GM19467 (cell line): ENCODE results near the gene ACACA.
"Not testable (repeated sequence)": the region's sequence is repeated elsewhere in the genome, so short reads cannot be mapped to it uniquely, and the experiment has no call there.

Experiments
- ATAC-seq: cut with Tn5 transposase; IDR thresholded peaks from one replicate; pipeline ENCODE4 v1.9.1; 2021; ENCODE audit warnings: mild to moderate bottlenecking, moderate library complexity; ENCODE audit not compliant: unreplicated experiment

ACACA gene

DNA sequence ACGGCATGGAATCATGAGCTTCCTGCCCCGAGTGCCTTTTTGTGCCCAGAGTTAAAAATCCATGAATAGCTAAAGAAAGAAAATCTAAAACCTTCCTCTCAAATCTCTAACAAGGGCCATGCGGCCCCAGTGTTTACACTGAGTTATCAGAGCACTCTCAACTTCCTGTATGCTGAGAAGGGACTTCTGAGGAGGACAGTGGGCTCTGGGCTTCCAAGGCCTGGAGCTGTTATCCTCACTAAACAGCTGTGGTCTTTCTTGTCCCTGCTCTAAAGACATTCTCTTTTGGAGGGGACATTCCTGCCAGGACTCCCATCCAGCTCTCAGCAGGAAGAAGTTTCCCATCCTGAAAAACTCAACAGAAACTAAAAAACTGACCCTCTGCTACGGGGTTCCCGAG, 322.3 kb downstream of the ACACA start:
- ATAC-seq, result no peak

DNA sequence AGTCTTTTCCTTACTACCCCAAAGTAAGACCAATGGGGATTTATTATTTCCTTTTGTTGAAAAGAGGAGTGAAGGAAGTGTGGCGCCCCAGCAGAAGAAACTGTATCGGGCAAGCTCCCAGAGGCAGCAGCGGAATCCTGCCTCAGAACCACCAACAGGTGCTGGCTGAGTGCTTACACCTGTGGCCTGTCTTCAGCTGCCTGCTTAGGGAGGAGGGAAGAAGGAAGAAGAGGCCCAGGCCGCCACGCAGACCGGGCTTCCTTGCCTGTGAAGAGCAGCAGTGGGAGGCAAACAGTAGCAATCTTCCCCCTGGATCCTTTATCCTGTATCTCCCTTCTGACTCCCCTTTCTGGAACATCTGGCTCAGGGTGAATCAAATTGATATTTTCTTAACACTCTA, 323.2 kb downstream of the ACACA start:
- no peak for ATAC-seq

DNA sequence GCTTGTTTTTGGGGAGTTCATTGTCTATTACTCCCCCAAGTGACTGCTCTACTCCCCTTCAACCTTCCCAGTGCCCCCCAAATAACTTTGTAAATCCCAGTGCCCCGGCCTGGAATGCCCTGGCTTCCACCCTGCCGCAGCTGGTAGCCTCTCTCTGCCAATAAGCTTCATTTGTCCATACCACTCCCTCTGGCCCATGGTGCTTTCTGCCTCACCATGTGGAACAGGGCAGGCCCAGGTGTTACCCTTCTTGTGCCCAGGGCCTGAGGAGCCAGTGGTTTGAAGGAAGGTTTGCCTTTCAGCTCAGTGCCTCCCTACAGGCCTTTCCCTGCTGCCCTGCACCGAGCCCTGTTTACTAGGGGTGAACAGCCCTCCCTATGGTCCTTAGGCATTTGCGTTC, 323.7 kb downstream of the ACACA start:
- ATAC-seq, result no peak

DNA sequence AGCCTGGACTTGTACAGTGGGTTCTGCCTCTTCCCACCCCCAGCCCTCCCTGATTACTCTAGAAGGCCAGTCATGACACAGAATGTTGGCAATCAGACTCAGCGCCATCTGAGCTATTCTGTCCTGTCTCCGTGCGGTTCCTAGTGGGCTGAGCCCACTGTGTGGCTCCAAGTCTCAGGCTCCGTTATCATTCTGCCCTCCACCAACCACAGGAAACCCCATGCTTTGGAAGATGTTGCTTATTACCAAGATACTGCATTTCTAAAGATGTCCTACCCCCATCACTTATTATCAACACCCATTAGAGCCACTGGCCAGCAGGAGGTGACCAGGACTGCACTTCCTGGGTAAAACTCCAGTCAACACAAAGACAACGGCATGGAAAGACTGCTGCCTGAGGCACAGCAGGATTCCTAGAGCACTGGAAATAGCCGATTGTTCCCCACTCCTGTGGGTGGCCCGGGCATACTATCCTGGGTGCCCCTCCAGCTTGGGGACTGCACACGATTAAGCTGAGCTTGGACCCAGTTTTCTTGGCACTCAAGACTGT, 324.2 kb downstream of the ACACA start:
- ATAC-seq, result no peak

DNA sequence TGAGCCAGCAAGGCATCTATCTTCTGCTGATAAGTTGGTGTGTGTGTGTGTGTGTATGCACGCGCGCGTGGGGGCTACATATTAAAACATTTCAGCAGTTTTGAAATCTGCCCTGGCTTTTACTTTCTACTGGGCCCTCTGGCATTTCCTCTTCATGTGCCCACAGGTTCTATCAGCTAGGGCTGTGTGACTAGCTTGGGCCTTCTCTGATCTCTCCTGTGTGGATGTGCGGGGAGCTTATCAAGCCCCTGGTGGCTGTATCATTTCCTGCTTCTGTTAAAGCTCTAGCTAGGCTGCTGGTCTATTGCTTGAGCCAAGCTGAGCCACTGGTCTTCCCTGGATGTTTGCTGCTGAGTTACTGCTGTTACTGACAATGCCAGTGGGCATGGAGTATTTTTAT, 325.3 kb downstream of the ACACA start:
- ATAC-seq, result no peak

DNA sequence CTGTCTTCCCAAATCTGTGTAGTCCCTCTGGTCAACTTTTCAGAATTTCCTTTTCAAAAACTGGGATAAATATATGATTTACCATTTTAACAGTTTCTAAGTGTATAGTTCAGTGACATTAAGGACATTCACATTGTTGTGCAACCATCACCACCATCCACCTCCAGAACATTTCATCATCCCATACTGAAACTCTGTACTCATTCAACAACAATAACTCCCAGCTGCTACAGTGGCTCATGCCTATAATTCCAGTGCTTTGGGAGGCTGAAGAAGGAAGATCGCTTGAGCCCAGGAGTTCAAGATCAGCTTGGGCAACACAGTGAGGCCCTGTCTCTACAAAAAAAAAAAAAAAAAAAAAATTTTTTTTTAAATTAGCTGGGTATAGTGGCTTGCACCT, 326.9 kb downstream of the ACACA start:
- no peak for ATAC-seq

DNA sequence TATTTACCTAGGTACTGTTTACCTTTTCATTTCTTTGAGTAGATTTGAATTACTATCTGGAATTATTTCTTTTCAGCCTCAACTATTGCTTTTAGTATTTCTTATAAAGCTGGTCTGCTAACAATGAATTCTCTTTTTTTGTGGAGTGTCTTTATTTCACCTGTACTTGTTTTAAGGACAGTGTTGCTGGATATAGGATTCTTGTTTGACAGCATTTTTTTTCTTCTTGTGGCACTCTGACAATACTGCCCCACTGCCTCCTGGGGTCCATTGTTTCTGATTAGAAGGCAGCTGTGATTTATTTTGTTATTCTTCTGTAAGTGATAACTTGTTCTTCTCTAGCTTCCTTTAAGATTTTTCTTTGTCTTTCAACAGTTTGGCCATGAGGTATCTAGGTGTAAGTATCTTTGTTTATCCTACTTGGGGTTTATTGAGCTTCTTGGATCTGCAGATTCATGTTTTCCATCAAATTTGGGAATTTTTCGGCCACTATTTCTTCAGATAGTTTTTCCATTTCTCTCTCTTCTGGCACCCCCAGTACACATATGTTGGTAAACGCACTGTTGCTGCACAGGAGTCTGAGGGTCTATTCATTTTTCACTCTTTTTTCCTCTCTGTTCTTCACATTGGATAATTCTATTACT, 327.4 kb downstream of the ACACA start:
- no peak for ATAC-seq

DNA sequence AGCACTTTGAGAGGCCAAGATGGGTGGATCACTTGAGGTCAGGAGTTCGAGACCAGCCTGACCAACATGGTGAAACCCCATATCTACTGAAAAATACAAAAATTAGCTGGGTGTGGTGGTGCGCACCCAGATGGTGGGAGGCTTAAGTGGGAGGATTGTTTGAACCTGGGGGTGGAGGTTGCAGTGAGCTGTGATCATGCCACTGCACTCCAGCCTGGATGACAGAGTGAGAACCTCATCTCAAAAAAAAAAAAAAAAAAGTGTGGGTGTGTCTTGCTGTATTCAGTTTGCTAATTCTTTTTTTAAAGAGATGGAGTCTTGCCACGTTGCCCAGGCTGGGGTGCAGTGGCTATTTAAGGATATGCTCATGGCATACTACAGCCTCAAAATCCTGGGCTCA, 333.2 kb downstream of the ACACA start:
- ATAC-seq, result not testable (repeated sequence)

DNA sequence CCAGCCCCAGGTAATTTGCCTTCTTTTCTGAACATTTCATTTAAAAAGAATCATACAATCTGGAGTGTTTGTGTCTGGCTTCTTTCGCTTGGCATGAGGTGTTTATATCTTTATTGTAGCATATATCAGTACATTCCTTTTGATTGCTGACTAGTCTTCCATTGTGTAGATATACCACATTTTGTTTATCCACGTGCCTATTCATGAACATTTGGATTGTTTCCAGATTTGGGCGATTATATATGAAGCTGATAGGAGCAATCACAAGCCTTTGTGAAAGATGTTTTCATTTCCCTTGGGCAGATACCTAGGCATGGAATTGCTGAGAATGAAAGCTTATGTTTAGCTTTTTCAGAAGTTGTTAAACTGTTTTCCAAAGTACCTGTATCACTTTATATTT, 337.5 kb downstream of the ACACA start:
- ATAC-seq, result no peak

DNA sequence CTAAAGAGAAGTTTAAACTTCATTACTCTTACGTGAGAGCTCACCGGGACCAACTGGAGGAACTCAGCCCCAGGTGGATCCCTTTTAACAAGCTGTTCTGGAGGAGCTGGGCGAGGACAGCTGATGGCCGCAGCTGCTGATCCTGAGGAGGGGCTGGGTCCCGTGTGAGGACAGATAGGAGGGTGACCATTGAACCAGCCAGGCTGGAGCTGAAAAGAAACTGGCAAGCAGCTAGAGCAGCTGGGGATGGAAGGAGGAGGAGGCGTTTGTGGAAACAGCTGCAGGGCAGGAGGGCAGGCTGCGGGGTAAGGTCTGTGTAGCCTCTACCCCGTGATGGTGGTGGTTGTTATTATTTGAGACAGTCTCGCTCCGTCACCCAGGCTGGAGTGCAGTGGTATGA, 338.4 kb downstream of the ACACA start:
- no peak for ATAC-seq

DNA sequence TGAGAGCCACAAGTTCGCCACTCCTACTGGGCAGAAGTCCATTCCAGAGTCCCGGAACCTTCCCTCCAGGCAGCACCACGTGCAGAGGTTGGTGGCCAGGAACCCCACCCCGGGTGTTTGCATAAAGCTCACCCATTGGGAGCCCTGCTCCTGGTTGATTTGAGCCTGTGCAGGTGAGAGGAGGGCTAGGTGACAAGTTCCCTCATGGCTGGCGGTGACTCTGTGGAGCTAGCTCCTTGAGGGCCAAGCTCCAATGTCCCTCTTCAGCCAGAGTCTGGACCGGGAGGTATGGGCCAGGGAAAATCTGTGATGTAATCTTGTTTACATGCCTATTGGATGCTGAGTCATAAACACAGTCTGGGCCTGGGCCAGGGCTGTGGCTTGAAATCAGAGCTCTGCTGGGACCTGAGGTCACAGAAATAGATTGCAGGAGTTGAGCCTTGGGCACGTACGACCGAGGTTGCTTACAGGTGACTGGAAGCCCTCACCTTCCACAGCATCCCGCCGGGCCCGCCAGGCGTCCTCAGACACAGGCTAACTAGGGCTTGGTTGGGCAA, 339.0 kb downstream of the ACACA start:
- ATAC-seq, result no peak

DNA sequence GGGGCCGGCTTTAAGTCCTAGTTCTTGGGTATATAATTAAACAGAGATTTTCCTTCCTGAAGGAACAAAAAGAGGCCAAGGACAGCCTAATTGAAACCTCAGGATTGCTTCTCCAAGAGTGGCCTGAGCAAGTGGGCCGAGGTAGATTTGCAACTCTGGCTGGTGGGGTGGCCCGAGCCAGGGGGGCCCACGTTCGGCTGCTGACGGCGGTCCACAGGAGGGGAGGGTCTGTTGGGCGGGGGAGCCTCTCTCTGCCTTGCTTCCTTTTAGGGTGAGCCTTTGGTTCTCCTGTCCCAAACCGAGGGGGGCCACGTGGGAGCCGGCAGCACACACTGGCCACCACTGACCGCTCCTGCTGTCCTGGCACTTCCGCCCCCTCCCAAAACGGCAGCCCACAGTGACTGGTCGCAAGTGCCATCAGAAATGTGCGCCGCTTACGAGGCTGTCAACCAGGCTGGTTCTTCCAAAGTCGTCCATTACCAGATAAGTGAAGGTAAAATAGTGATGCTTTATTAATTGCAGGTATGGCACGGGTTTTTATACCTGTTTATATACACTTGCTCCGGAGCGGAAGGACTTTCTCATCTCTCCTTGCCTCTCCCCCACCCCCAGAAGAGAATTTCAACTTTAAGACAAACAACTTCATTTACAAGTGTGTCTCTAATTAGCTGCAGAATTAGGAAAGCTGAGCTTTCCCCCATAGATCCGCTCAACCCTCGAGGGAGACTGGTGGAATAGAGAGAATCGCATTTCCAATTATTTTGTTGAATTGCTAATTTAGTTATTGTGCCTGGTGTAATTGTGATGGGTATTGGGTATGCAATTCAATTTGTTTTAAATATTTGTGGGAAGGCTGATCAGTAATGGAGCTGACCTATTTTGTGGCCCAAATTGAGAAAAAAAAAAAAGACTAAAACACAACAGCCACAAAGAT, 340.0 kb downstream of the ACACA start:
- ATAC-seq, result no peak

DNA sequence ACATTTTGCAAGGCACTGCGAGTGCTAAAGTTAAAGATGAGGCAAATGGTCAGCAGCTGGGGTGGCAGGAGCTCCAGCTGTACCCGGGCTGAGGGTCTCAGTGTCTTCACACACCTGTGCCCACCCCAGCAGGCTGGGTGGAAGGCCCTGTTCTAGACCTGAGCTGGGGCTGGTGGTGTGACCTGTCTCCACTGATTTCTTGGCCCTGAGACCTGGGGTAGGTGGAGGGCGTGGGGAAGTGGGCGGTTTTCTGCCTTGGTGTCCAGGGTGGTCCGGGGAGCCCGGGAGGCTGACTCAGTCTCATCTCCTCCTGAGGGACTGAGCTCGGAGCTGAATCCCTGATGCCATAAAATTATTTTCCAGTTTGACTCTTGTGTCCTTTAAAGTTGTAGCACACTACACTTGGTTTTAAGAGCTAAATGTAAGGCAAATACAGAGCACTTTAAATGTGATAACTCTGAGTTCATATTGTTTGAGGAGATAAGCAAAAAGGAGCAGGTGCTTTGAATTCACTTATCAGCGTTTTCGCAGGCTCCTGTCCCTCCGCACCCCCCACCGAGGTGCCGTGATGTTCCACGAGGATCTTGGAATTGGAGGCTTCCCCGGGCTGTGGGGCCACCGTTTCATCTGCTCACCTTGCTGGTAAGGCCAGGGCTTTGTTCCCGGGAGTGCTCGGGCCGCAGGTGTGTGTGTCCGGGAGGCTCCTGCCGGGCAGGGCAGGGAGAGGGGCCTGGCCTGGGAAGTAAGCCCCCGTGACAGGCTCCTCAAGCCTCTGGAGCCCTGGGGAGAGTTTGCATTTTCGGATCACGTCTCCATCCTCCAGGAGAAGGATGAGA, 340.9 kb downstream of the ACACA start:
- ATAC-seq, result no peak

DNA sequence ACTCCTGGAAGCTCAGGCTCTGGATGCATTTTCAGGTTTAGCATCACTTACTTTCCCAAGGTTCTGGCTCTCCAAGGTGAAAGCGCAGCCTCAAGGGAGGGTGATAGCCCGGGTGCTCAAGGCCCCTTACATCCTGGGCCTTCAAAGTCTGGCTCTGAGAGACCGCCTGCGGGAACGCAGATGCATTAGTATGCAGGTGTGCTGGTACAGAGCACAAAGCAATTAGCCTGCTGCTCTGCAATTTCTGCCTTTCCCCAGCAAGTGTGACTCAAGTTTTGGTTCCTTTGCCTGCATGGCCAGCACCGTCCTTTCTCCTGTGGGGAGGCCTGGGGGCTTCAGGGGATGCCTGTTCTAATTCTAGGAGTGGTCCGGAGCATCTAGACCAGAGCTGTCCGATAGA, 341.7 kb downstream of the ACACA start:
- ATAC-seq, result no peak

DNA sequence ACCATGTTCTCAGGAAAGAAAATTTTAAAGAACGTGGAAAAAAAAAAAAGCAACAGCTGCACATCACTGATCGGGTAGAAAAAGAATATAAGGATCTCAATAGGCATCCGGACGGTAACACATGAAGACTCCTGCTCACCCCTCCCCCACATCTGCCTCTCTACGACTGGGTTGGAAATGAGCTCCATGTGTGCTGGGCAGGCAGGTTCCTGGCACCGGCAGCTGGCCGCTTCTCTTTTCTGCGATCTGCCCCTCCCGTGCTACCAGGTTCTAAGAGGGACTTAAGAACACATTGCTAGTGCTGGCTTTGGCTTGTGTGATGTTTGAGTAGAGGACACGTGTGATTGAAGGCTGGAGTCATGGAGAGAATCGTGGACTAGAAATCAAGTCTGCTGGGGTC, 342.4 kb downstream of the ACACA start:
- no peak for ATAC-seq

DNA sequence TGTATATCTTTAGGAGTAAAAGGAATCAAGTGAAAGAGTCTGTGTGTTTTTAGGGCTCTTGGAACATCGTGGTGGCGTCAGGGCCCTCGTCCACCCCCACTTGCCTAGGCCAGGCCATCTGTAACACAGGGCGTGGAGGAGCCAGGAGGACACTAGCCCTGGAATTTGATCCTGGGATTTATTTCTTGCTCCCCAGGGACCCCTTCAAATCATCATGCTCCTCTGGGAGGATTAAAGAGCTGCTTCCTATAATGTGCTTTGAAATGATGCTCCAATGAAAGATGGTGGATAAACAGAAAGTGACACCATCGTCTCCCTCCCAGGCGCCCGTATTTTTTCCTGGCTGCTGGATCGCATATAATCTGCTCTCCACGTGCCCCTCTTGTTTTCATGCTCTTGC, 344.6 kb downstream of the ACACA start:
- no peak for ATAC-seq

DNA sequence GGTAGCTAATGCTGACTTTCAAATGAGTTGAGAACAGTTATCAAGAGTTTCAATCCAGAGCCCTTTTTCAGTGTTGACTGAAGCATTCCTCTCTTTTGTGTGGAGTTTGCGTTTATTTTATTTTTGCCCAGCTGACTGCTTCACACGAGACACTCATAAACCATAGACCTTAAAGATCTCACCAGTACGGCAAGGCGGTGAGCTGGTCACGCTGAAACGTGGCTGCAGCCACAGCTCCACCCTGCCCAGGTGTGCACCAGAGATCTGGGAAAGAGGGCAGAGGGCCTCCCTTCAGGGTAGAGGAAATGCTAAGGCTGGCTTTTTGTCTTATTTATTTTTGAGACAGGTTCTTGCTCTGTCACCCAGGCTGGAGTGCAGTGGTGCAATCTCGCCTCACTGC, 345.7 kb downstream of the ACACA start:
- ATAC-seq, result no peak

DNA sequence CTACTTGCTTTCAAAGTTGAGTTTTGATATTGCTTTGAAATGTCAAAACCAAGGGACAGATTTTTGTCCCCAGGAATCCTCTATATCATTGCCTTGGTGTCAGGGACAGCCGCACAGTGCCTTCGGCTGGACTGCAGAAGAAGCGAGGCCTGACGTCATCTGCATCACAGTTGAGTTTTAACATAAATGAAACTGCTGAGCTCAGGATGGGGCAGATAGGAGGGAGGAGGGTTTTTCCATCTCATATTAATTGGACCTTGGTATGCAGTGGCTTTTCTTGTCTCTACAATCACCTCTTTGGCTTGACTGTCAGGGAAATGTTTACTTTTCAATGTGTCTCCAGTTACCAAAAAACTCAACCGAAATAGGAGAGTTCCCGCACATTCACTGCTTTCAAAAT, 346.5 kb downstream of the ACACA start:
- no peak for ATAC-seq

DNA sequence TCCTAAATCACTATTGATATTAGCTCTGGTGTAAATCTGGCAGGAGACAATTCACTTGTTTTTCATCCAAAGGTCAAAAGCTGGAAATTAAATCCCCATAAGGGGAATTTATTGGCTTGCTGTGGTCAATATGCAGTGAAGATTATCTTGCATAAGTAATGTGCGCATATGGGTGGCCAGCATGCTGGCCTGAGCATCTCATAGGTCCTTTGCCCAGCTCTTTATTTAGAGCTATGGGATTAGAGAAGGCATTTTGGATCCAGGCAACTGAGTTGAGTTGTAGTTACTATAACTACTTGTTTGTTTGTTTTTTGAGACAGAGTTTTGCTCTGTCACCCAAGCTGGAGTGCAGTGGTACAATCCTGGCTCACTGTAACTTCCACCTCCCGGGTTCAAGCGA, 347.1 kb downstream of the ACACA start:
- ATAC-seq, result no peak

DNA sequence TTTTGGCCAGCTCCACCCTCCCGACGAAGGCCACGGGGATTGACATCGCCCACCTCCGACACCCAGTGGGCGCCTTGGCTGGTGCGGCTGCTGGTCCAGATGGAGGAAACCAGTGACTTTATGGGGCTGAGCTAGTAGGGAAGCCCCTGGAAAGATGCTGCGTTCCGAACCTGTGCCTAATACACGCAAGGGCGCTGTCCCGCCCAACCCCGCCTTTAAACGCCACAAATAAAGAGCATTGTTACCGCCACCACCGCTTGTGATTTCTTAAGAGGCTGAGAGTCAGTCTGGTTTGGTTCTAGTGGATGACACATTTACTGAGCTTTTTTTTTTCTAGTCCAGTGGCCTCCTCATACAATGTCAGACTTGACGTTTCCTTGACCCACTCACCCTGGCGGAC, 350.0 kb downstream of the ACACA start:
- ATAC-seq, result no peak

DNA sequence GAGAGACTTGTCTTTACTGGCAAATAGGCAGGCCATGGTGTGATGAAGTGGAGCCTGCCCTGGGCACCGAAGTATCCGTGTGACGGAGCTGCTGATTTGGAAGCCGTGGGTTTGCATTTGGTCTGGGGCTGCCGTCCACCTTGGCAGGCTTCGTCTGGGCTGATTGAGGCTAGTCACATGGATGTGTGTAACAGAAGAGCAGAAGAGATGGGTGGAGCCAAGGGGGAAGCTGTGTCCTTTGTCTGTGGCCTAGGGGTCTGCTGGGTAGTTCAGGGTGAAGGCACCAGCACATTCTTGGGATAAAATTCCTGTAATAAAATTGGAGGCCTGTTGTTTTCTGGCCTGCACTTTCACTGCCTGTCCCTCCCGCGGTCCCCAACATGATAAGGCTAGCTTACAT, 351.7 kb downstream of the ACACA start:
- no peak for ATAC-seq
